Right lobe of liver (tissue), 6 donors: ENCODE measurements around the gene DDX4. TPM values are rescaled to one million over a fixed set of nuclear protein-coding genes. Genes with fewer than 3 reads are reported as not detected.

ENCODE experiments used
- ATAC-seq, 4 donors: fragments of 200-7000 bp; cut with Tn5 transposase; one replicate each; pipeline ENCODE4 v1.9.1; 2020; ENCODE audit warnings: mild to moderate bottlenecking in 4 of 4, moderate library complexity in 4 of 4
- DNase-seq, 3 donors: peaks; one replicate each; pipeline ENCODE4 v3.0.0-alpha.2; 2020
- H3K27ac ChIP-seq, 3 donors: fragments of 200-600 bp; one replicate each; pipeline ENCODE4 v1.8.0; 2022
- H3K27me3 ChIP-seq, 2 donors: fragments of 200-600 bp; one replicate each; pipeline ENCODE4 v1.8.0; 2022
- H3K36me3 ChIP-seq, 4 donors: fragments of 200-600 bp; sonication (generic) in 1 of 4; one replicate each; pipeline versions ENCODE4 v1.5.1 to v1.8.0; 2017 to 2022; ENCODE audit warnings: control low read depth in 1 of 4
- H3K4me1 ChIP-seq, 4 donors: fragments of 200-600 bp; sonication (generic) in 1 of 4; one replicate each; pipeline versions ENCODE4 v1.5.1 to v1.8.0; 2017 to 2022; ENCODE audit warnings: control low read depth in 1 of 4
- H3K4me3 ChIP-seq, 3 donors: fragments of 200-600 bp; one replicate each; pipeline ENCODE4 v1.8.0; 2022
- H3K9me3 ChIP-seq, 4 donors: fragments of 200-600 bp; sonication (generic) in 1 of 4; one replicate each; pipeline versions ENCODE4 v1.5.1 to v1.8.0; 2017 to 2022; ENCODE audit warnings: control low read depth in 1 of 4
- POLR2A ChIP-seq: fragments of 450-650 bp; IDR thresholded peaks from one replicate; pipeline ENCODE4 v1.6.1; 2017; ENCODE audit warnings: antibody characterized with exemption, mild to moderate bottlenecking
- WGBS: methylation state at CpG from one replicate; pipeline ENCODE4 v1.1.6; 2018; ENCODE audit warnings: low coverage, low lambda C conversion rate; ENCODE audit not compliant: insufficient coverage; ENCODE audit errors: missing lambda C conversion rate; 5-methylcytosine and 5-hydroxymethylcytosine counted together
- intact Hi-C, 2 donors: fragments of 100-400 bp; cut with DNase I; formaldehyde crosslinking; loops; one replicate each; pipeline versions ENCODE4 v1.11.2 to v1.14.1; 2022
- total RNA-seq, 6 experiments: library from RNA; depleted of rRNA in 2 of 6; stranded (reverse); fragments of >200 nt in 2 of 6; fragmentation: NEBNext Ultra II Directional in 3 of 6; extraction: Animal tissue kit (Norgen Biotek cat#: 25700) in 3 of 6; gene quantifications; one replicate each; pipeline versions ENCODE4 v1.1.0 to v1.2.4, GENCODE V29; 2016 to 2023
- TF ChIP-seq, protein P1 (sequence below), 4 donors: fragments of 200-600 bp in 3 of 4; fragments of 450-650 bp in 1 of 4; IDR thresholded peaks; one replicate each; pipeline versions ENCODE4 v1.5.1 to v1.8.0; 2016 to 2022; ENCODE audit warnings: antibody characterized with exemption in 4 of 4, mild to moderate bottlenecking in 2 of 4
- donor health status: DM: no; HTN: yes; CAD: no.
- donor health status: DM: no; HTN: no; CAD: no.
- donor health status: DM: no; HTN: no; CAD: no.
- donor health status: DM: no; HTN: yes; CAD: no.
- donor health status: DM: no; HTN: yes; CAD: no.

Gene DDX4
- total RNA-seq, 6 experiments from 2014 or later: not detected

DNA sequence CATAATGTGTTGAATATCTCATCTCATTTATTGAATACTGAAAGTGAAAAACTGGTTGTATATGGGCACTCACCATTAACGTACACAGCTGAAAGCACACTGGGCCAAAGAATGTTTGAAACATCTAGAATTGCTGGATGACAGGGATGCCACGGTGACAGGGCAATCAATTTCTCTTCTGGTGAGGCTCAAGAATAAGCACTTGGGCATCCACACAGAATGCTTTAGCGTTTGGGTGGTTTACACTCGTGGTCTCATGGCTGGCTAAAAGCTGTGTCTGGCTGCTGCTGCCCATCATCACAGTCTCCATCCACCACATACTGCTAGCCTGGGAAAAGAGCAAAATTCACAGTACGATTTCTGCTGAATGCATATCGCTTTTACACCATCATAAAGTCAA is 82.6 kb downstream of the DDX4 start:
- Histone ChIP-seq H3K4me3 (no peak overlapping the region), H3K9me3 (no peaks in the 10 kb centered on the region), H3K4me1 (peaks cover 0 to 10% (median 1%) of the 10 kb centered on the region in 4 donors), H3K36me3 (no peaks in the 10 kb centered on the region), H3K27ac (no peak overlapping the region), H3K27me3 (no peaks in the 10 kb centered on the region)
- WGBS: 86% methylated on average over 6 of the region's 6 CpGs
- TF ChIP-seq POLR2A: no peak
- TF ChIP-seq, protein P1, sequence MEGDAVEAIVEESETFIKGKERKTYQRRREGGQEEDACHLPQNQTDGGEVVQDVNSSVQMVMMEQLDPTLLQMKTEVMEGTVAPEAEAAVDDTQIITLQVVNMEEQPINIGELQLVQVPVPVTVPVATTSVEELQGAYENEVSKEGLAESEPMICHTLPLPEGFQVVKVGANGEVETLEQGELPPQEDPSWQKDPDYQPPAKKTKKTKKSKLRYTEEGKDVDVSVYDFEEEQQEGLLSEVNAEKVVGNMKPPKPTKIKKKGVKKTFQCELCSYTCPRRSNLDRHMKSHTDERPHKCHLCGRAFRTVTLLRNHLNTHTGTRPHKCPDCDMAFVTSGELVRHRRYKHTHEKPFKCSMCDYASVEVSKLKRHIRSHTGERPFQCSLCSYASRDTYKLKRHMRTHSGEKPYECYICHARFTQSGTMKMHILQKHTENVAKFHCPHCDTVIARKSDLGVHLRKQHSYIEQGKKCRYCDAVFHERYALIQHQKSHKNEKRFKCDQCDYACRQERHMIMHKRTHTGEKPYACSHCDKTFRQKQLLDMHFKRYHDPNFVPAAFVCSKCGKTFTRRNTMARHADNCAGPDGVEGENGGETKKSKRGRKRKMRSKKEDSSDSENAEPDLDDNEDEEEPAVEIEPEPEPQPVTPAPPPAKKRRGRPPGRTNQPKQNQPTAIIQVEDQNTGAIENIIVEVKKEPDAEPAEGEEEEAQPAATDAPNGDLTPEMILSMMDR (IDR thresholded peaks at IDR 0.05): no peak
- DNase-seq: no peak
- no peak for ATAC-seq
- intact Hi-C loops: no loop called here

DNA sequence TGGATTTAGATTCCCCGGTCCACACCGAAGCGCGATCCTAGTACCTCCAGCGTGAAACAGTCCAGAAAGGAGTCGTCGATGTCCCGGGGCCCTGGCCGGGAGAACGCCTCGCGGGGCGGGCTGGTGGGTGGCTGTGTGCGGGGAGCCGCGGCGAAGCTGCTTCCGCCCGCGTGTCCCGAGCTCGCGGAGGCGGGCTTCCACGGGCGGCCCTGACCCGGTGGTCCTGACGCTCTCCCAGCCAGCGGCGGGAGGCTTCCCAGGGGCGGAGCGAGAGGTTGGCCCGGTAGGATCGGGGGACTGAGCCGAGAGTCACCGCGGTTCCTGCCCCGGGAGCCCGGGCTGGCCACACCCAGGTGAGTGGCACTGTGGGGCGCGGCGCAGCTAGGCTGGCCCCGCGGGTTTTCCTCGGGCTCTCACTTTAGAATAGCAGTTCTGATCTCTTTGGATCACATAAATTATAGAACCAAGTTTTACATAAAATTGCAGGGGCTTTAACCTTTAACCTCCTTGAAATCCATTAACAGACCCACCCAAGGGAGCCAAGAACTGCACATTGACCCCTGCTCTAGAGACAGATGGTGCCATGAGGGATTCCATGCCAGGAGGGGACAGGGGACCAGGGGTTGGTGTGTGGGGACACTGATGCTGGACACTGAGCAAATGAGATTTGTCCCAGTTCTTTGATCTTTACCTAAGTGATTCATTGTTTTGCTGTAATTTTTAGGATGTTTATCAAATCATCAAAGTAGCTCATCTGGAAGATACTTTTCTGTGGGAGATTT is 84.1 kb downstream of the DDX4 start:
- Histone ChIP-seq H3K4me3 (peak overlapping the region in 2 of 3 donors; percentile 21 to 45), H3K27ac (no peak overlapping the region), H3K4me1 (peaks cover 0 to 10% (median 1%) of the 10 kb centered on the region in 4 donors), H3K9me3 (no peaks in the 10 kb centered on the region), H3K27me3 (no peaks in the 10 kb centered on the region), H3K36me3 (no peaks in the 10 kb centered on the region)
- ATAC-seq: peak; percentile 64 to 77 (median 72)
- 12% methylated on average over 23 of the region's 45 CpGs for WGBS
- TF ChIP-seq, protein P1 (IDR thresholded peaks at IDR 0.05): no peak
- TF ChIP-seq POLR2A: no peak
- peak in 2 of 3 donors; percentile 21 to 55 for DNase-seq
- intact Hi-C loops: no loop called here

DNA sequence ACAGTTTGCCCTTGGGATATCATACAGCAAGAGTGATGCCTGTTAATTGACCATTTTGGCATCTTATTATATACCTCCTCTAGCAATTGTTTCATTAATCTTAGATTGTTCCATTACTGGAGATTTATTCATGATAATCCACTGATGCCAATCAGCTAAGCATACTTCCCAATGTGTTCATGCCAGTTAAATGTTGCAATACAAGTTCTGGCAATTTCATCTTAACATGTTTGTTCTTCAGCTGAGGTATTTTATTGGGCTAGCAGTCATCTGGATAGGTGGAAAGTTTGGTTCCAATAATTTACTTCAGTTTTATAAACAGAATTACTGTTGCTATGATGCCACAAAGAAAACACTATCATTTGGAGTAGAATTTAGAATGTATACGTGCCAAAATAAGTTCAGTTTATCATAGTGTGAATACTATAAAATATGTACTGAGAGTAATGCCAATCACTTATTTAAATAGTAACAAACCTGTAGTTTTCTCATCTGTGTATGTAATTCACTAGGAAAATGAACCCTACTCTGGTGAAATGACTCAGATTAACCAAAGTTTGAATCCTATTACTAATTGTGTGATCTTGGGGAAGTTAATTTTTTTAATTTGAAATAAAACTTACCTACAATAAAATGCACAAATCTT is 85.4 kb downstream of the DDX4 start:
- H3K4me3 ChIP-seq: no peak overlapping the region
- H3K9me3 ChIP-seq: no peaks in the 10 kb centered on the region
- WGBS: 40% methylated on average over 1 of the region's 1 CpG
- DNase-seq (no peak), ATAC-seq (peak; percentile 63 to 83 (median 76))
- peaks cover 0 to 10% (median 1%) of the 10 kb centered on the region in 4 donors for H3K4me1 ChIP-seq
- intact Hi-C loops: no loop called here
- H3K27ac ChIP-seq: no peak overlapping the region
- no peaks in the 10 kb centered on the region for H3K27me3 ChIP-seq
- H3K36me3 ChIP-seq: no peaks in the 10 kb centered on the region
- no peak for TF ChIP-seq POLR2A
- TF ChIP-seq, protein P1 (IDR thresholded peaks at IDR 0.05): no peak

DNA sequence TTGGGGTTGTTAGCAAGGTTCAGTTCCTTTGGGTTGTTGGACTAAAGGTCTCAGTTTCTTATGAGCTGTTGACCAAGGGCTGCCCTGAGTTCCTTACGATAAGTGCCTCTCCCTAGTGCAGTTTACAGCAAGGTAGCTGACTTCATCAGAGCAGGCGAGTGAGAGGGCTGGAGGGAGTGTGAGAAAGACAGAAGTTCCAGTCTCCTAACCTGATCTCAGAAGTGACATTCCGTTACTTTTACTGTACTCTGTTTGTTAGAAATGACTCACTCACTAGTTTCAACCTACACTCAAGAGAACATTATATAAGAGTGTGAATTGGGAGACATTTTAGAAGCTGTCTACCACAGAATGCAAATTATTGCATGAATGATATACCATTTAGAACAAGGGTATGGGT is 92.1 kb downstream of the DDX4 start:
- Histone ChIP-seq H3K27ac (no peak overlapping the region), H3K4me1 (no peaks in the 10 kb centered on the region), H3K4me3 (no peak overlapping the region), H3K27me3 (no peaks in the 10 kb centered on the region), H3K36me3 (no peaks in the 10 kb centered on the region), H3K9me3 (no peaks in the 10 kb centered on the region)
- no peak for DNase-seq
- TF ChIP-seq, protein P1 (IDR thresholded peaks at IDR 0.05): no peak
- no peak for TF ChIP-seq POLR2A
- intact Hi-C loops: no loop called here
- no peak for ATAC-seq
- 86% methylated on average over 3 of the region's 3 CpGs for WGBS
